Fibroblast of skin of right biceps (primary cell): ENCODE measurements around the gene MREG.
"Not testable (repeated sequence)": the region's sequence is repeated elsewhere in the genome, so short reads cannot be mapped to it uniquely, and the experiment has no call there.

Experiments
- DNase-seq: peaks from one replicate; pipeline ENCODE4 v3.0.0-alpha.2; 2013

MREG gene

DNA sequence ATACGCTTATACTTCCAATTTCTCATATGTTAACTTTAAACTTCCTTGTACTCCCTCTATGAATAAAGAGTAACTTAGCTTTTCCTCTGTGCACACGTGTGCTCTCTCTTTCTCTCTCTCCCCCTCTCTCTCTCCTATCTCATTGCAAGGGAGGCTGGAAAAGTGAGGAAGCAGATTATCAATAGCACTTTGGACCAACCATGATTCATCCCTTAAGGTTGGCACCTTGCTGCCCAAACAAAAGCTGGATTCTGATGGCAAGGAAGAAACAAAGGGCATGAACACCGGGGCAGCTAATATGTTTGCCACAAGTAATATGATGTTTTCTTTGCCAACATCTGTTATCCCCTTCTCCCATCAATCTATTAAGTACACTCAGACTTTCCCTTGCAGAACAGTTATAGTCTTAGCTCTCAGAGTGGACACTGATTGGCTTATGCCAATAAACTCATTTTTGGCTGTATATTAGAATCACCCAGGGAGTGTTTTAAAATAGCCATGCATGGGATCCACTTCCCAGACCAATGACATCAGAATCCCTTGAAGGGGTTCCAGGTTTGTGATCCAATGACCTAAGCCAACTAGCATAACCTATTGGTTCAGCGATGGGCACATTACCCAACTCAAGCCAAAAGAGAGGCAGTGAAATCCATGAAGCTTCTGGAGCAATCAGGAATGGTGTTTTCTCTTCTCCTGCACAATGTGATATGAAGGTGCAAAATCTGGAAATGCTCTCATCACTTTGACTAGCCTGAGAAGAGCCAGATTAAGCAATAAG, 60.3 kb downstream of the MREG start:
- DNase-seq: no peak

- DNase-seq: no peak
Measured at GRCh38 chr2:215951558-215951957, 61.8 kb downstream of the MREG start.

- peak; percentile 55 for DNase-seq
Measured at GRCh38 chr2:215949991-215950404, 63.4 kb downstream of the MREG start.

DNA sequence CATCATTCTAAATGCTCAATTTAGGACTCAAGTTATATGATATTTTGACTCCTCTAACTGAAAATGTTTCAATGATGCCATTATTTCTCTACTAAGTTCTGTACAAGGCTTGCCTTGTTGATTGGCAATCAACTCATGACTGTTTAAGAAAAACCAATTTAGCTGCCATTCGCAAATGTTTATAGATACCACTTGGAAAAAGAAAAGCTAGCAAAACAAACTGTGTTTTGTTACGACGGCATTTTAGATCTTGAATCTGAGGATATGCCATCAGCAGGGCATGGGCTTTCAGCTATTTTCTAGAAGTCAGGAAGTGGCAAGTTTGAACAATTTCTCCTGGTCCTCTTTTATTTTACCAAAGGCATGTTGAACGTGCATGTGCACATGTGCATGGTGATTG, 65.3 kb downstream of the MREG start:
- no peak for DNase-seq

GRCh38 chr2:215946586-215946985, 66.8 kb downstream of the MREG start:
- DNase-seq: no peak

- DNase-seq: no peak
Measured at GRCh38 chr2:215942194-215942593, 71.2 kb downstream of the MREG start.

DNA sequence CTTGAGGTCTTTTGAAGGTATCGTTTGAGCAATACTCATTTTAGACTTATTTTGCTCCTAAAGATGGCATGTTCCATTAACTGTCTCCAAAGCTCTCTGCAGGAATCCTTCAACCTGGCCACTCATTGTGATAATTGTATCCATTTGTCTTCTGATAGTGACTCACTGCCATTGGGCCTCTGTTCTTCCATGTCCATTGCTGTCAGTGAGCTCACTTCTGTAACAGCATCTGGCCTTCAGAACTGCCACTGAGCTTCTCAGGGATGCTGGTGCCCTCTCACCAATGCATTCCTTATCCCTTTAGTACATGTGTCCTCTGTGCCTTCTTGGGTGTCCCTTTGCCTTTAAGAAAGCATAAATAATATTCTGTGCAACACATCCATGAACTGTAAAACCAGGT, 71.6 kb downstream of the MREG start:
- DNase-seq: no peak

- no peak for DNase-seq
Measured at GRCh38 chr2:215940645-215941184, 72.6 kb downstream of the MREG start.

DNA sequence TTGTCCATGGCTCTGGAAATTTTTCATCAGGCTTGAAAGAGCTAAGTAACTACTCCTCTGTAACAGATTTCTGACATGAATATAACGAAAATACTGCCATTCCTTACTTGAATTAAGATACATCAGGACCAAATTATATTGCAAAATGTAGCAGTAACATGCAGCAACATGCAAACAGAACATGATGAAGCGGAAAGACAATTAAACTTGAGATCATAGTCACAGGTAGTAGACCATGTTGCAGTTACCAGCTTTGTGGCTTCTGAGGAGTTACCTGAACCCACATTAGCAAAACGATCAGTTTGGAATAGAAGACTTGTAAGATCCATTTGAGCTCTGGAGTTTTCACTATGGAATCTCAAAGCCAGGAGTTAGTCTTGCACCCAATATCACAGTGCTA, 76.2 kb downstream of the MREG start:
- no peak for DNase-seq

DNA sequence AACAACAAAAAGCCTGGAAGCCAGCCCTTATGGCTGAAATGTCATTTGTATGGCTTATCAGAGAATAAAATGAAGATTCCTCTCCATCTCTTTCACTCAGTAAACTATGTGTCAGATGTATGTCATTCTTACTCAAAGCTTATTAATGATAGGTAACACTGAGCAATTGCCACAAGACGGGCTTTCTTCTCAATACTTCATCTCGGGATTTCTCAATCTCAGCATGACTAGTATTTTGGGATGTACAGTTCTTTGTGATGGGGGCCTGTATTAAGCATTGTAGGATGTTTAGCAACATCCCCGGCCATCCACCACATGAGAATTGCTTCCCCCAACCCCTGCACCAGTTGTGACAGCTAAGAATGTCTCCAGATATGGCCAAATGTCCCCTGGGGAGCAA, 80.2 kb downstream of the MREG start:
- no peak for DNase-seq

GRCh38 chr2:215931256-215931903, 82.0 kb downstream of the MREG start:
- peak; percentile 78 for DNase-seq

GRCh38 chr2:215930505-215931253, 82.7 kb downstream of the MREG start:
- peak; percentile 46 for DNase-seq

- DNase-seq: peak; percentile 58
Measured at GRCh38 chr2:215929602-215930335, 83.6 kb downstream of the MREG start.

DNA sequence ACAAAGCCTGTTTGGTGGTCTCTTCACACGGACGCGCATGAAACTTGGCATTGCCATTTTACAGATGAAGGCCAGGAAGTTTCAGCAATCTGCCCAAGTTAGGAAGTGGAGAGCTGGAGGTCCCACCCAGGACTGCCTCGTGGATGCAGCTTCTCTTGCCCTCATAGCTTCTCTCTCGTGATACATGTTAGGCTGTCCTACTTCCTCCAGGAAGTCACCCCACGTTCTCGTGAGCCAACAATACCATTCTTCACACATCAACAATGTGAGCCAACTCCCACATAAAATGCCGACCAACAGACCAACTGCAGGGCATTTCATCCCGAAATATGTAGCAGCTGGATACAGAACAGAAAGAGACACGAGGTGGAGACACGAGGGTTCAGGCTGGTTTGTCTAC, 85.3 kb downstream of the MREG start:
- DNase-seq: no peak

- not testable (repeated sequence) for DNase-seq
Measured at GRCh38 chr2:215926992-215927391, 86.4 kb downstream of the MREG start.

DNA sequence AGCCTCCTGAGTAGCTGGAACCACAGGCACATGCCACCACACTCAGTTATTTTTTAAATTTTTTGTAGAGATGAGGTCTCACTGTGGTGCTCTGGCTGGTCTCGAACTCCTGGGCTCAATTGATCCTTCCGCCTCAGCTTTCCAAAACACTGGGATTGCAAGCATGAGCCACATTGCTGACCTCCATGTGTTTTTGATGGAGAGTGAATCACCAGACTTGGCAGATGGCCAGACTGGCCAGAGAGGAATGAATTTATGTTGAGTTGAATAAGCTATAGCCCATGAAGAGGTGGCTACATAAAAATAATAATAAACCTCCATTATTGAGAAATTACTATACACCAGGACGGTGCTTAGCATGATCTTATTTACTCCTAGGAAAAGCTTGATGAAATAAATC, 91.5 kb downstream of the MREG start:
- peak; percentile 87 for DNase-seq

DNA sequence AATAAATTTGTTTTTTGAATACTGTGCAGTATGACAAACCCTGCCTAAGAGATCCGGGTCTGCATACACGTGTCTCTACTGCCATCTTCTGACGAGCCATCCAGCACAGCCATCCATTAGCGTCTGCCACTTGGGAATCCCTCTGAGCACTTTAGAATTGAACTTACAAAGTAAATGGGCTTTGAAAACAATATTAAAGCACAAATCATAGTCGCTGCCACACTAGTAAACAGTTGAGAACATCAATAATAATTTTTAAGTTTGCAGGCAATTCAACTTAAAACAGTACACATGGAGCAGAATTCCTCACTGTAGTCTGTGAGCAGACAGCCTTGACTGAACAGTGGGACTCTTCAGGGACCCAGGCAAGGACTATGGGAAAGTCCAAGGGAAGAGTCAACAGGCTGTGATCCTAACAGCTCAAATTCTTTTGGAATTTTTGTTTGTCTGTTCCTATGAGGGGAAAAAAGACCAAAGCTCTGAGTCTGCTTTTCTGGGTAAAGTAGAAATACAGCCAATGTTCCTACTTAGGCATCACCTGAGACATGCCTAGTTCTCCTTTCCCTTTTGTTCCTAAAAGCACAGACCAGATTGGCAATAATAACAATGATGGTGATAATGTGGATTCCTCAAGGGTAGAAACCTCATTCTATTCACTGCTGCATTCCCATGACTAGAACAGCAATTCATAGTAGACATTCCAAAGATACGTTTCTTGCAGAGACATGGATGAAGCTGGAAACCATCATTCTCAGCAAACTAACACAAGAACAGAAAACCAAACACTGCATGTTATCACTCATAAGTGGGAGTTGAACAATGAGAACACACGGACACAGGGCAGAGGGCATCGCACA, 92.9 kb downstream of the MREG start:
- DNase-seq: peak; percentile 80

DNA sequence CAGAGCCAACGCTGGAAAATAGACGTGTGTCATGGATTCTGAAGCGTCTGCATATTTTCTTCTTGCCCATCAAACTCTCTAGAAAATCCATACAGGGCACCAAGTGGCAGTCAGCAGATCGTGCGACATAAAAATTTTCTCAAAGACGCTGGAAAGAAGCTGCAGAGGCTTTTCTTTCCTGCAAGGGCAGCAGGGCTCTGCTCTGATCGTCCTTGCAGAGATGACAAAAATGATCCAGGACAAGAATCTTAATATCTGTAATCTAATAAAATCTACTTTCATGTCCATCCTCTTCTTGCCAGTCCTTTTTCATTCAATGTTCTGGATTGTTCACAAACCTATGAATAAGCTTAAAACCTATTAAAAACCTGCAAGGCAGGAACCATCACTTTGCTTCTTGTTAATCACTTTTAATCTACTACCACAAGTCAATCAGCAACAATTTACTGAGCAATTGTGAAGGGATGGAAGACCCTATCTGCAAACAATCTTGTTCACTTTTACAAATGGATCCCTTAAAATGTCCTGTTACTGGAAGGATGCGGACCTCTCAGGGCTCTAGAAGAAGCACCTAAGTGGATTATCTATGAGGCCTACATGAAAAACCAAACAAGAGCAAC, 93.6 kb downstream of the MREG start:
- DNase-seq: no peak

DNA sequence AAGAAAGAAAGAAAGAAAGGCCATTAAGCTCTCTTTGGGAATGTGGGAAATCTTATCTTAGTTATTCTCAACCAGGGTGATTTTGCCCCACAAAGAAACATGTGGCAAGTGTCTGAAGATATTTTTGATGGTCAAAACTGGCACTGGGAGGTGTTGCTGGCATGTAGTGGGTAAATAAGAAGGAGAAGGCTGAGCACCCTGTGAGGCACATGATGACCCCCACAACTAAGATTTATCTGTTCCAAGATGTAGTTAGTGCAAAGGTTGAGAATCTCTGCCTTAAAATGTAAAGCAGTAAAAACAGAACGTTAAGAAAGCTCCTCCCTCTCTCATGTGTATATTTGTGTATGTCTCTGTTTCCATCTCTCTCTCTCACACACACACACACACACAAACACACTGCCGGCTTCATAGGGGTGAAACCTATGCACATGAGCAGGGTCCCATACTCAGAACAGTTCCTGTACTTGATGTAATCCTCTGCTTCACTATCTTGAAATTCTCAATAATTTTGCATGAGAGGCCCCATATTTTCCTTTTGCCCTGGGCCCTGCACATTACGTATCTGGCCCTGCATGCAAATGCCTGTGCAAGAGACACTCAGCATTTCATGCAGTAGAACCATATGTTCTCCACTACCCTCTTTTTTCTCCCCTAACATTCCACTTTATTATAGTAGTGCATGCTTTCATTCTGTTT, 94.3 kb downstream of the MREG start:
- DNase-seq: peak; percentile 31

- DNase-seq: peak; percentile 62
Measured at GRCh38 chr2:215917953-215918620, 95.3 kb downstream of the MREG start.
